ENCODE data around the gene SLC35A5. TPM values are rescaled to one million over a fixed set of nuclear protein-coding genes. Genes with fewer than 3 reads are reported as not detected.
"Not testable (repeated sequence)": the region's sequence is repeated elsewhere in the genome, so short reads cannot be mapped to it uniquely, and the experiment has no call there.

The SLC35A5 gene, protein sequence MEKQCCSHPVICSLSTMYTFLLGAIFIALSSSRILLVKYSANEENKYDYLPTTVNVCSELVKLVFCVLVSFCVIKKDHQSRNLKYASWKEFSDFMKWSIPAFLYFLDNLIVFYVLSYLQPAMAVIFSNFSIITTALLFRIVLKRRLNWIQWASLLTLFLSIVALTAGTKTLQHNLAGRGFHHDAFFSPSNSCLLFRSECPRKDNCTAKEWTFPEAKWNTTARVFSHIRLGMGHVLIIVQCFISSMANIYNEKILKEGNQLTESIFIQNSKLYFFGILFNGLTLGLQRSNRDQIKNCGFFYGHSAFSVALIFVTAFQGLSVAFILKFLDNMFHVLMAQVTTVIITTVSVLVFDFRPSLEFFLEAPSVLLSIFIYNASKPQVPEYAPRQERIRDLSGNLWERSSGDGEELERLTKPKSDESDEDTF
- 35.3 TPM for total RNA-seq (ENCODE audit: unreplicated experiment)
- long read RNA-seq, full-length matches to known transcripts: 16 of 20 reads
- long read RNA-seq, partial matches to known transcripts: 2 of 20 reads
- long read RNA-seq, other reads (novel, unspliced or antisense): 2 of 20 reads

GRCh38 chr3:112561734-112562529, at the start of gene SLC35A5, which contains the start of gene ATG3:
TSS of gene SLC35A5 (plus strand) at chr3:112562045. CDS start at chr3:112563404, 1,359 bp downstream.
TSS of gene ATG3 (minus strand) at chr3:112561962. CDS start at chr3:112561528, 434 bp downstream.
- H3K4me3 Mint-ChIP-seq (ENCODE audit: unreplicated experiment): peak within 1 kb of the TSS; percentile 97
- H3K4me1 Mint-ChIP-seq (ENCODE audit: low read depth, unreplicated experiment): peaks cover 15% of the 10 kb centered on the region
- DNase-seq: peak; percentile 98
- TF ChIP-seq CTCF (IDR thresholded peaks at IDR 0.05; ENCODE audit: partially characterized antibody, unreplicated experiment): no peak
- H3K9me3 Mint-ChIP-seq (ENCODE audit: unreplicated experiment): peaks cover 8% of the 10 kb centered on the region
- peaks cover 6% of the 10 kb centered on the region for H3K36me3 Mint-ChIP-seq (ENCODE audit: unreplicated experiment)
- peaks cover 2% of the 10 kb centered on the region for H3K27me3 Mint-ChIP-seq (ENCODE audit: unreplicated experiment)
- H3K27ac Mint-ChIP-seq (ENCODE audit: unreplicated experiment): peak within 1 kb of the TSS; percentile 96

DNA sequence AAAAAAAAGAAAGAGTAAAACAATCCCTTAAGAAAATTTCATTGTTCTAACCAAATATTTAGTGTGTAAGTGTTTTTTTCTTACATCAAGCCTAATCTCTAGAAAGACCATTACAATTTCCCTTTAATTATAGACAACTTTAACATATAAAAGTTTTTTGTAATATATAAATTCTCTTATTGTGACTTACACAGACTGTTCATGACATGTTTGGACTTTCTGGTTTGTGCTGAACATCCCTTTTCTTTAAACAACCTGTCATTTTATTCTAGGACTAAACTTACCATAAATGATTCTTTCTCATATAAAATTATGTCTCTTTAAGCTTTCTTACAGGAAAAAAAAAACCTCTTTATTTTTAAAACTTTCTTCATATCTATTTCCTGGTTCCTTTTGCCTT, 49.5 kb upstream of the SLC35A5 start:
- Mint-ChIP-seq H3K27ac (ENCODE audit: unreplicated experiment) (no peak overlapping the region), H3K9me3 (ENCODE audit: unreplicated experiment) (no peaks in the 10 kb centered on the region), H3K4me3 (ENCODE audit: unreplicated experiment) (no peak overlapping the region), H3K36me3 (ENCODE audit: unreplicated experiment) (no peaks in the 10 kb centered on the region), H3K27me3 (ENCODE audit: unreplicated experiment) (no peaks in the 10 kb centered on the region), H3K4me1 (ENCODE audit: low read depth, unreplicated experiment) (no peaks in the 10 kb centered on the region)
- DNase-seq: no peak
- TF ChIP-seq CTCF (IDR thresholded peaks at IDR 0.05; ENCODE audit: partially characterized antibody, unreplicated experiment): no peak

DNA sequence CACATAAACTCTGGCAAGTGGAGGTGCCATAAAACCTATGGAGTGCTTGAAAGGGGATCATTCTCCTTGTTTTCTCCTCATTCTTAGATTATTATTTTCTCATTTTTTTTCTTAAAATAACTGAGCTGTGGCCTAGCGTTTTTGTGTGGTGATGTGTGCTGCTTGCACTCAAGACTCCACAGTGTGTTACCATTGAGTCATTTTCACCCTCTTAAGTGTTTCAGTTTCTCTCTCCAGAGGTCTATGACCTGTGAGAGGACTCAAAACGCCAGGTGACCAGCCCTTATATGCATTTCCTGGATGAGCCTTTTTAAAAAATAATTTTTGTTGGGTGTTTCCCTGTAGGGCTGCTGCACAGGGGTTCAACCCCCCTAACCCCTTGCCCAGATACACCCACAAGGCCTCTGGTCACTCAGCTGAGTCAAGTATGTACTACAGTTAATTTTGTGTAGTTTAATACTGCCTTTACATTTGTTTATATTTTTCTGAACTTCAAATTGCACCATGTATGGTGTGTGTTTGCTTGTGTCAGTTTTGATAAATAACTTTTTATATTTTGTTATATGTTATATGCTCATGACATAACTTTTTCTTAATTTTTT, 47.2 kb upstream of the SLC35A5 start:
- DNase-seq: no peak
- no peak overlapping the region for H3K4me3 Mint-ChIP-seq (ENCODE audit: unreplicated experiment)
- no peak overlapping the region for H3K27ac Mint-ChIP-seq (ENCODE audit: unreplicated experiment)
- H3K9me3 Mint-ChIP-seq (ENCODE audit: unreplicated experiment): no peaks in the 10 kb centered on the region
- H3K36me3 Mint-ChIP-seq (ENCODE audit: unreplicated experiment): no peaks in the 10 kb centered on the region
- H3K27me3 Mint-ChIP-seq (ENCODE audit: unreplicated experiment): no peaks in the 10 kb centered on the region
- no peak for TF ChIP-seq CTCF (IDR thresholded peaks at IDR 0.05; ENCODE audit: partially characterized antibody, unreplicated experiment)
- no peaks in the 10 kb centered on the region for H3K4me1 Mint-ChIP-seq (ENCODE audit: low read depth, unreplicated experiment)

DNA sequence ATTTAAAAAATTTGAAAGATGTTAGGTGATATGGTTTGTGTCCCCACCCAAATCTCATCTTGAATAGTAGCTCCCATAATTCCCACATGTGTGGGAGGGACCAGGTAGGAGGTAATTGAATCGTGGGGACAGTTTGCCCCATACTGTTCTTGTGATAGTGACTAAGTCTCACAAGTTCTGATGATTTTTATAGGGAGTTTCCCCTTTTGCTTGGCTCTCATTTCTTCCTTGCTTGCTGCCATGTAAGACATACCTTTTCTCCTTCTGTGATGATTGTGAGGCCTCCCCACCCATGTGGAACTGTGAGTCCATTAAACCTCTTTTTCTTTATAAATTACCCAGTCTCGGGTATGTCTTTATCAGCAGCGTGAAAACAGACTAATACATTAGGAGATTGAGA, 42.9 kb upstream of the SLC35A5 start:
- not testable (repeated sequence) for H3K9me3 Mint-ChIP-seq (ENCODE audit: unreplicated experiment); H3K4me1 Mint-ChIP-seq (ENCODE audit: low read depth, unreplicated experiment); H3K36me3 Mint-ChIP-seq (ENCODE audit: unreplicated experiment); H3K4me3 Mint-ChIP-seq (ENCODE audit: unreplicated experiment); H3K27me3 Mint-ChIP-seq (ENCODE audit: unreplicated experiment); H3K27ac Mint-ChIP-seq (ENCODE audit: unreplicated experiment); DNase-seq

DNA sequence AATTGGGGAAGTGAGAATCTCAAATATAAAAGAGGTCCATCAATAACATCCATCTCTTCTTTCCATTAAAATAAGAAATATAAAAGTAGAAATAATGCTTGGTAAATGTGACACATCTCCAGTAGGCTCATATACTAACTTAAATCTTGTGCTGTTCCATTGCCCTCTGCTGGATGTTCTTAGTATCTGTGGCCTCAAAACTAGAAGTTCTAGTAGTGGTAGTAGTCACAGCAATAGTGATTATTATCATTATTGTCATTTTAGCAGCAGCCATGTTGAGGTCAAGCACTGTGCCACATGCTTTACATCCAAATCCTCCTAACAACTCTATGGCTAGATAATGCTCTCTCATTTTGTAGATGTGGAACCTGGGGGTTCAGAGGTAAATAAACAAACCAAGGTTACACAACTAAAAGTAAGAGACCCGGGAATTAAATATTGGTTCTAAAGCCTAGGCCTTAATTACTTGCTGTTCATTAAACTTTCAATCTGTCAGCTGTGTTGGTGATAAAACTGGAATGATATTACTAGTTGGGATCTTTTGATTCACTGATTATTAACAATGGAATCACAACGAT, 42.3 kb upstream of the SLC35A5 start:
- Mint-ChIP-seq H3K27me3 (ENCODE audit: unreplicated experiment) (no peaks in the 10 kb centered on the region), H3K4me3 (ENCODE audit: unreplicated experiment) (no peak overlapping the region), H3K4me1 (ENCODE audit: low read depth, unreplicated experiment) (peaks cover 2% of the 10 kb centered on the region), H3K27ac (ENCODE audit: unreplicated experiment) (no peak overlapping the region), H3K36me3 (ENCODE audit: unreplicated experiment) (no peaks in the 10 kb centered on the region), H3K9me3 (ENCODE audit: unreplicated experiment) (no peaks in the 10 kb centered on the region)
- no peak for DNase-seq
- peak; percentile 73 for TF ChIP-seq CTCF (IDR thresholded peaks at IDR 0.05; ENCODE audit: partially characterized antibody, unreplicated experiment)

GRCh38 chr3:112524127-112524526, 37.7 kb upstream of the SLC35A5 start:
- not testable (repeated sequence) for H3K4me3 Mint-ChIP-seq (ENCODE audit: unreplicated experiment); H3K4me1 Mint-ChIP-seq (ENCODE audit: low read depth, unreplicated experiment); H3K27me3 Mint-ChIP-seq (ENCODE audit: unreplicated experiment); H3K36me3 Mint-ChIP-seq (ENCODE audit: unreplicated experiment); DNase-seq; H3K9me3 Mint-ChIP-seq (ENCODE audit: unreplicated experiment); H3K27ac Mint-ChIP-seq (ENCODE audit: unreplicated experiment)
